NCI-H2029 treated with DMSO at 0.1 percent for 48 hours (cell line): ENCODE results near the gene UROD.
"Not testable (repeated sequence)": the region's sequence is repeated elsewhere in the genome, so short reads cannot be mapped to it uniquely, and the experiment has no call there.

Experiments
- DNase-seq: peaks from one replicate; lab custom pipeline; 2025; lab: John Stamatoyannopoulos, UW

Gene UROD

GRCh38 chr1:45011837-45012638 is at the start of gene UROD:
Gene UROD, plus strand, starts transcription at chr1:45012254. Its CDS starts 12 bp downstream, at chr1:45012266.
- peak; percentile 99 for DNase-seq

GRCh38 chr1:44962729-44963128 is 49.3 kb upstream of the UROD start:
- DNase-seq = peak; percentile 61

- DNase-seq = no peak
Measured at GRCh38 chr1:44964396-44964795, 47.7 kb upstream of the UROD start.

- DNase-seq = no peak
Measured at GRCh38 chr1:44970317-44970716, 41.7 kb upstream of the UROD start.

GRCh38 chr1:44973645-44974044 is 38.4 kb upstream of the UROD start:
- DNase-seq = no peak

- DNase-seq = no peak
Measured at GRCh38 chr1:44976252-44976651, 35.8 kb upstream of the UROD start.

- not testable (repeated sequence) for DNase-seq
Measured at GRCh38 chr1:44977372-44977771, 34.7 kb upstream of the UROD start.

- no peak for DNase-seq
Measured at GRCh38 chr1:44985747-44986359, 26.2 kb upstream of the UROD start.

GRCh38 chr1:44988531-44989156 is 23.4 kb upstream of the UROD start:
- peak; percentile 38 for DNase-seq

GRCh38 chr1:44994309-44994898 is 17.6 kb upstream of the UROD start:
- no peak for DNase-seq

GRCh38 chr1:44995467-44996238 is 16.4 kb upstream of the UROD start:
- DNase-seq = no peak

GRCh38 chr1:44999232-44999631 is 12.8 kb upstream of the UROD start:
- DNase-seq = no peak

- no peak for DNase-seq
Measured at GRCh38 chr1:45001011-45001481, 11.0 kb upstream of the UROD start.

GRCh38 chr1:45001576-45001975 is 10.5 kb upstream of the UROD start:
- DNase-seq = not testable (repeated sequence)

GRCh38 chr1:45002650-45003645 is 9.1 kb upstream of the UROD start:
- no peak for DNase-seq

- DNase-seq = no peak
Measured at GRCh38 chr1:45003741-45004140, 8.3 kb upstream of the UROD start.

- DNase-seq = no peak
Measured at GRCh38 chr1:45004281-45004920, 7.7 kb upstream of the UROD start.

GRCh38 chr1:45005761-45006160 is 6.3 kb upstream of the UROD start:
- DNase-seq = no peak

- DNase-seq = no peak
Measured at GRCh38 chr1:45007311-45007710, 4.7 kb upstream of the UROD start.

- no peak for DNase-seq
Measured at GRCh38 chr1:45008076-45008475, 4.0 kb upstream of the UROD start.
